Skeletal muscle cell (primary cell): ENCODE measurements around the gene STARD10.

Experiments
- DNase-seq: peaks from one replicate; pipeline ENCODE4 v3.0.0-alpha.2; 2010; ENCODE audit warnings: low read depth
- H3K4me3 ChIP-seq: 2 replicates; pipeline ENCODE4 v1.5.1; 2011; ENCODE audit warnings: low read depth, mild to moderate bottlenecking, control low read depth, low read length, moderate library complexity

The STARD10 gene

GRCh38 chr11:72784662-72785061 is 9.2 kb downstream of the STARD10 start:
- H3K4me3 ChIP-seq: no peak overlapping the region
- no peak for DNase-seq

DNA sequence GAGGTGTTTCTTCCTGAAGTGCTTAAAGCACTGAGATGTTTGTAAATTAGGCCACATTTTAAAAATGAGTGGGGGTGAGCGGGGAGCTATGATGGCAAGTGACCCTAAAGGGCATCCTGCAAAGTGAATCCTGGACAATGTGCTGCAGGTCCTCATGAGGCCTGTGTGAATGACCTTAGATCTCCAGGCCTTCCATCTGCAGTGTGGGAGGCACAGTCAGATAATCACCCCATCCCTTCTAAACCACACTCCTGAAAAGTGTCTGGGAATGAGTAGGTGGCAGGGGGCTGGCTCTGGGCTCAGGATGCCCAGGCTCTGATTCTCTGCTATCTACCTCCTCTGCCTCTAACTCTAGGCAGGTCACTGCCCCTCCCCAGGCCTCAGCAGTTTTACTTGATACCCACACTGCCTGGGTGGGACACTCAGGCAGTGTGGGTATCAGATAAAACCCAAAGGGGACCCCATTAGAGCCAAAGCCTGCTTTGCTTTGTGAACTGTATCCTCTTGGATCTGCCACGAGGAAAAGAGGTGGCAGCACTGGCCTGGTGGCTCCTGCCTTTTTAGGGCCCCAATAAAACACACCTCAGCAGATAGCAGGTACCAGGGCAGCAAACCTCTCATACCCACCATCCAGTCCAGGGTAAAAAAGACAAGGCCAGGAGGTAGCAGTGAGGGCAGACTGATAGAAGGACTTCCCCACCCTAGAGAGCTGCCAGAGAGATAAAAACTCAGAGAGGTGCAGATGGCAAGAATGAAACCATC is 10.5 kb downstream of the STARD10 start:
- no peak for DNase-seq
- no peak overlapping the region for H3K4me3 ChIP-seq

DNA sequence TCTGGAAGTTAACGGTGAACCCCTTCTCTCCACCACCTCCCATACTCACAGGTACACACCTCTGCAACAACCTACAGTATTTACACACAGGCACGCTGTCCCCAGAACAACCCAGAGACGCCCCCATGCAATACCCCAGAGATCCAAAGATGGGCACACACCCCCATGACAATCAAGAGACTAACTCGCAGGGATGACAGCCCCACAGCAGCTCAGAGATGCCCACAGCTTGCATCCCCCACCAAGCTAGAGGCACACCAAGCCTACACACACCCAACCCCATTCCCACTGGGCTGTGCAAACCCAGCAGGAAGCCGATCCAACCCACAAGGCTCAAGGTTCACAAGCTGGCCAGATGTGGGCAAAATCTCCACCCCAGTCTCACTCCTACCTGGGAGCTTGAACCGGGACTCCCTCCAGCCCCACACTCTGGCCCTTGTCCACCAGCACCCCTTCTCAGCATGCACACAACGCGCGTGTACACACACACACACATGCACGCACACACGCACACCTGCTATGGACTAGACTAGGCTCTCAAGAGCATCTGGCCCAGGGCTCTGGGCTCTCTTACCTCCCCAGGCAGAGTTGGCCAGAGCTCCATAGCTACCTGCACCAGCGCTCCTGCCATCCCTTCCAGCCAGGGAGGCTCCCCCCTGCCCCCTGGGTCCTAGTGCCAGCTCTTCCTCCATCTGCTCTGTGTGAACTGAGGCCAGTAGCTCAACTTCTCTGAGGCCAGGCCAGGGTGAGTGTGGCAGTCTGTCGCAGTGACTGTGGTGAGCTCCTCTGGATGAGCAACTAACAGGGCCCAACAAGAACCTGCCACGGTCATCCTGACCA is 11.5 kb downstream of the STARD10 start:
- peak overlapping the region; percentile 50 for H3K4me3 ChIP-seq
- DNase-seq: no peak

DNA sequence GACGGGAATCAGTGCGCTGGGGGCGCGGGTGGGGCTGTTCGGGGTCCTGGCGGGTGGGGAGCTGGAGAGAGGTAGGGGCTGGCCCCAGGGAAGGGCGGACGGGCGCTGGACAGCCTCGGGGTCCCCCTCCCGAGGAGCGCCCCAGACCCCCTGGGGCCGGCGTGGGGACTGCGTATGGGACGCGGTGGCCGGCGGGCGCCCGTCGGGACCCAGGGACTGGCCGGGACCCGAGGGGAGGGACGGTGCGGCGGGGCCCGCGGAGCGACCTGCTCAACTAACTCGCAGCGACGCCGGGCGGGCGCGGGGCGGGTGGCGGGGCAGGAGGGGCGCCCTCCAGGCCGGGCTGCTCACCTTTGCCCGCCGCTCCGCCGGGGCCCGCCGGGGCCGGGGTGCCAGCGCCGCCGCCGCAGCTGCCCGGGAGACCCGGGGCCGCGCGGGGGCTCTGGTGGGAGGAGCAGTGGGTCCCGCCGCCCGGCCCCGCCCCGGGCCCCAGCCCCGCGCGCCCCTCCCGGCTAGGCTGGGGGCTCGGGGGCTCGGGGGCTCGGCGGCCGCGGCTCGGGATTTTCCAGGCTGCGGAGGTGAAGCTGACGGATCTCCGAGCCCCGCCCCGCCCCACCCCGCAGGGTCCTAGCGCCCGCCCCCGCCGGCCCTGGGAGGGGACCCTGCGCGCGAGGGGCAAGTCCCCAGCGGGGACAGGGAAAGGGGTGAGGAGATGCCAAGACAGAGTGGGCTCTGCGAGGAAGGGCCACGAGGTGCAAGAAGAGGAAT is 12.3 kb downstream of the STARD10 start:
- no peak for DNase-seq
- peak overlapping the region; percentile 50 for H3K4me3 ChIP-seq

DNA sequence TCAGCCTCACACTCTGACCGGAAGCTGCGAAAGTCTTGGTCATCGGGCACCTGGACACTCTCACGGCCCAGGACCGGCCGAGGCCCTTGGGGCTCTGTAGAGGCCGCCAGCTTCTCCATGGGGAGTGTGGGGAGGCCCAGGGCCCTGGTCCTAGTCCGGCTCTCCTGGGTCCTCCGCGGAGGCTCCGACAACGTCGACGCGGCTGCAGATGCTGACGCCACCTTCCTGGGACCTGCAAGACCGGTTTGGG is 12.9 kb downstream of the STARD10 start:
- no peak for DNase-seq

DNA sequence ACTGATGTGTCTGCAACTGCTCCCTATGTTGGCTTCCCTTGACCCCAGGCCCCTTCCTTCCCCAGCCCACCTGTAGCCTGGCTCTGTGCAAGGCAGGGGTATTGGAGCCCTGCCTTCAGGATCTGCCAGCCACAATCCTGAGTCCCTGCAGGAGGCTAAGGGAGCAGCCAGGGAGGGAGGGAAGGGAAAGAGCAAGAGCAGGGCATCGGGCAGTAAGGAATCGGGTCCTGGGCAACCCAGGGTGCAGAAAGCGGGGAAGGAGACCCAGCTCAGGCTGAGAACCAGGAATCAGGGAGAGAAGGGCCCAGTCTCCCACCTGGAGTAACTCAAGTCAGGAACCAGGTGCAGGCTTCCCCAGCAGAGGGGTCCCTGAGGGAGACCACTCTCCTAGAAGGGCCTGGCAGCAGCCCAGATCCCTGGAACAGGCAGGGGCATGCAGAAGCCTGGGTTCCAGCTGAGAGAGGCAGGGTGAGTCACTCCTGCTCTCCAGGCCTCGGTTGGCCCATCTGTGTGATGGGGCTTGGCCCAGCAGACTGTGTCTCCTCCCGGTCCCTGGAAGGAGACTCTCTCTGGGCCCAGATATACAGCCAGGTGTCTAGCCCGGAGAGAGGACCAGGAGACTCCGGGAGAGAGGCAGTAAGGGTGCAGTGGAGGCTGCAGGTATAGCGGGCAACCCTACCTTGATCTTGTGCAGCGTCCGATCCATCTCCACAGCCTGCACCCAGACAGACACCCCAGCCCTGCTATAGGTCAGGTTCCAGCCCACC is 13.4 kb downstream of the STARD10 start:
- H3K4me3 ChIP-seq: peak overlapping the region; percentile 50
- no peak for DNase-seq

More for the DNA sequence above, 12.9 kb downstream of the STARD10 start:
- peak overlapping the region; percentile 50 for H3K4me3 ChIP-seq

DNA sequence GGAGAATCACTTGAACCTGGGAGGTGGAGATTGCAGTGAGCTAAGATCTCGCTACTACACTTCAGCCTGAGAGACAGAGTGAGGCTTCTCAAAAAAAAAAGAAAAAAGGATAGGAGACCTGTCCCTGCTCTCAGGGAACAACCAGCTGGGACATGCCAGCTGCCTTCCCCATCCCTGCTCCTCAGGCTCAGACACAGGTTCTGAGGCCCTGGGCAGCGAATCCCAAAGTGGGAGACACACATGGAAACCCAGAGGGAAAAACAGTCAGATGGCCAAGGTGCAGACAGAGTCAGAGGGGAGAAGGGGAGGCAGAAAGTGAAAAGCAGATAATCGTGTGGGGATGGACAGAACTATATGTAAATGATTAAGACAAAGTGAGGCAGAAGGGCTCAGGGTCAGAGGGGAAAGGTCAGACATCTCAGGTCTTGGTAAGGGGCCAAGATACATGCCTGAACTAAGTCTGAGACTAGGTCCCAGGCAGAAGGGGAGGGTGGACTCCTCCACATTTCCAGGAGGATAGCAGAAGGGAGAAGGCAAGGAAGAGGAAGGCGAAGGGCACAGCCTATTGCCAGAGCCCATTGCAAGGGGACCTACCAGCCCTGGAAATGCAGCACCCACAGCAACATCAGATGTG is 14.2 kb downstream of the STARD10 start:
- H3K4me3 ChIP-seq: no peak overlapping the region
- no peak for DNase-seq

GRCh38 chr11:72778535-72779494 is 15.0 kb downstream of the STARD10 start:
- no peak for DNase-seq
- H3K4me3 ChIP-seq: no peak overlapping the region

DNA sequence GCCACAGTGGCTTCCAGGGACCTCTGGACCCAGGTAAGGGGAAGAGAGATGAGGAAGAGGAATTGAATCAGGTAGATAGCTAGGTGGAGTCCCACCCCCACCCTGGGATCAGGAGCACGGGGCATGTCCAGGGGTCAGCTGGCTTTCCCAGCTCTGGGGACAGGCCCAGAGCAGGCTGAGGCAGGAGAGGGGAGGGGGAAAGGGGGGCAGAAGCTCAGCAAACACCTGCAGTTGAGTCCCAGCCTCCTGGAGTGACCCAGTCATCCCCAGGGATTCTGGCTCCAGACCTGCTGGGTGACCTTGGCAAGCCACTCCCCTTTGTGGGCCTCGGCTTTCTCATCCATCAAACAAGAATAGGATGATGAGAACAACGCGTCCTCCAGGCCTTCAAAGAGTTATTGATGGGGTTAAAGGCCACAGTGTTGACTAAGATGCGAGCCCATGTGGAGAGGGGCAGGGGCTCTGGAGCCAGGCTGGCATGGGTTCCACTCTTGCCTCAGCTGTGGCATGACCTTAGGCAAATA is 16.0 kb downstream of the STARD10 start:
- no peak overlapping the region for H3K4me3 ChIP-seq
- no peak for DNase-seq

GRCh38 chr11:72776844-72777754 is 16.7 kb downstream of the STARD10 start:
- DNase-seq: no peak
- no peak overlapping the region for H3K4me3 ChIP-seq

DNA sequence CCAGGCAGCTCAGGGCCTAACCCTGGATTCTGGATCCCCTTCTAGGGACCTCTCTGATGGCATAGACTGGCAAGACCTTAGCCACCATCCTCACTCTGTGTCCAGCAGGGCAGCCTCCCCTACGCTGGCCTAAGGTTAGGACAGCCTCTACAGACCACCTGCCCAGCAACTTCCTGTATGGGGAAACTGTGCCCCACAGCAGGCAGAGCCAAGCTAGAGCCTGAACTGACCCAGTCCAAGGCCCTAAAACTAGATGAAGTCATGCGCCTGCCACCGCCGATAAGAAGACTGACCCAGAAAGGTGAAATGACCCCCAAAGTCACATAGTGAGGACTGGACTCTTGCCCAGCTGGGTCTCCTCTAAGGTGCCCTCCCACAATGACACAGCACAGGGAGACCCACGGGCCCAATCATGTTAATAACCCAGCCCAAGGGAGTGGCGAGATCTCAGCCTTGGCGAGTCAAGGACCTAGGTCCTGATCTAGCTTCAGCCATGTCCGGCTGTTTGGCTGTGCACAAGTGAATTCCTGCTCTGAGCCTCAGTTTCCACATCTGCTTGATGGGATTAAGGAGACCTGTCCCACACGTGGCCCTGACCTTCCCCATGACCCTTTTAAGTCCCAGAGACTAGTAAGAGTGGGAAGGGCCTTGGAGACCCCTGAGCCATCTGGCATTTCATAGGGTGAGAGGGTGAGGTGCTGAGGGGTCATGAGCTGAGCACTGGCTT is 17.6 kb downstream of the STARD10 start:
- H3K4me3 ChIP-seq: no peak overlapping the region

GRCh38 chr11:72775288-72776110 is 18.3 kb downstream of the STARD10 start:
- H3K4me3 ChIP-seq: no peak overlapping the region
- no peak for DNase-seq

More for the DNA sequence above, 17.6 kb downstream of the STARD10 start:
- no peak for DNase-seq

- no peak for DNase-seq
- H3K4me3 ChIP-seq: no peak overlapping the region
These were observed 19.3 kb downstream of the STARD10 start for GRCh38 chr11:72774499-72774898.

DNA sequence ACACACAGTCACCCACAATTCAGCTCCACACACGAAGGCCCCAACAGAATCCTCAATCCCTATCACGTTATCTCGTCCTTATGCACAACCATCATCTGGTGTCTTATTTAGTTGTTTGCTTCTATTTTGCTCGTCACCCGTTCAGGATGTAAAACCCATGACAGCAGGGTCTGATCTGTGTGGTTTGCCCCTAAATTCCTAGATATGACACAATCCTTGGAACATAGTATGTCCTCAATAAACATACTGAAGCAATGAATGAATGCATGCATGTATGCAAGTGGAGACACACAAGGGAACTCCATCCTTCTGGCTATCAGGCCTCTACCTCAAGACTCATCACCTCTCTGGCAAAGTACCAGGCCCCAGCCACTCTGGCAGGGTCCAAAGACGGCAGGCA is 20.2 kb downstream of the STARD10 start:
- no peak for DNase-seq
- no peak overlapping the region for H3K4me3 ChIP-seq

- peak; percentile 81 for DNase-seq
- H3K4me3 ChIP-seq: no peak overlapping the region
These were observed 20.6 kb downstream of the STARD10 start for GRCh38 chr11:72773291-72773690.
